Keratinocyte (primary cell): ENCODE measurements around the gene SH3D19.

Experiments
- CTCF ChIP-seq, 3 experiments: IDR thresholded peaks in 1 of 3; conservative IDR thresholded peaks in 1 of 3; optimal IDR thresholded peaks in 1 of 3; 2 replicates in 2 of 3; 3 replicates in 1 of 3; pipeline versions ENCODE3 to v1.5.1; 2011; ENCODE audit warnings: low read length in 3 of 3, mild to moderate bottlenecking in 3 of 3, moderate library complexity in 2 of 3, control low read depth in 1 of 3, inconsistent platforms in 1 of 3; ENCODE audit not compliant: insufficient read depth in 2 of 3; ENCODE audit errors: extremely low read depth in 1 of 3
- EZH2 ChIP-seq: IDR thresholded peaks from one replicate; pipeline ENCODE4 v1.6.1; 2012; ENCODE audit warnings: inconsistent platforms, mild to moderate bottlenecking, low read length, moderate library complexity

GRCh38 chr4:151099976-151100417, 225.4 kb downstream of the SH3D19 start:
- TF ChIP-seq EZH2 (no peak), CTCF (optimal IDR thresholded peaks at IDR 0.05 in 1 of 3, IDR thresholded peaks at IDR 0.05 in 1 of 3, conservative IDR thresholded peaks at IDR 0.05 in 1 of 3; ENCODE audit: extremely low read depth in 1 of 3, insufficient read depth in 2 of 3, low read length in 3 of 3) (no peak)
